NB4 (cell line): ENCODE measurements around the gene AZIN2.

Source experiments
- POLR2A ChIP-seq: IDR thresholded peaks from 2 replicates; pipeline ENCODE4 v1.6.1; 2011; ENCODE audit warnings: mild to moderate bottlenecking; ENCODE audit not compliant: insufficient read length; ENCODE audit errors: extremely low read depth
- TF ChIP-seq, protein P1 (sequence below): IDR thresholded peaks from one replicate; pipeline ENCODE4 v1.5.1; 2012; ENCODE audit warnings: low read depth, low read length

DNA sequence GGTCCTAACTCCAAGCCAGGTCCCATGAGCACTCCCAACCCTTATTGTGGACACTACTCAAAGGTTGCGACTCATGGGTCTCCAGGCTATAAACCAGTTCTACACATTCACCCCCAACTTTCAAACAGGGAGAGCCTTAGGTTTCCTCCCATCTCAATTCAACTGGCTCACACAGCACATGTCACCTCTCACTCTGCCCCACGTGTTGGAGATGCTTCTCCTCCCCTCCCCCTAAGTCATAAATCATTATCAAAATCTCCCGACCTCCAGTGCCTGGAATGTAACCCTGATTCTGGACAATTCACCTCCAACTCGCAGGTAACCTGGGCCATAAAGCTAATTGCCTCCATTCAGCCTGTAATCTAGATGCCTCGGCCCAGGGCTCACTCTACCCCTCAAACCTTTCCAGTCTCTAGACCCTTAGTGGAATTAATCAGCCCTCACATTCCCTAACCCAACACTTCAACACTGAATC lies 44.9 kb upstream of the AZIN2 start:
- TF ChIP-seq POLR2A, result no peak
- TF ChIP-seq, protein P1, sequence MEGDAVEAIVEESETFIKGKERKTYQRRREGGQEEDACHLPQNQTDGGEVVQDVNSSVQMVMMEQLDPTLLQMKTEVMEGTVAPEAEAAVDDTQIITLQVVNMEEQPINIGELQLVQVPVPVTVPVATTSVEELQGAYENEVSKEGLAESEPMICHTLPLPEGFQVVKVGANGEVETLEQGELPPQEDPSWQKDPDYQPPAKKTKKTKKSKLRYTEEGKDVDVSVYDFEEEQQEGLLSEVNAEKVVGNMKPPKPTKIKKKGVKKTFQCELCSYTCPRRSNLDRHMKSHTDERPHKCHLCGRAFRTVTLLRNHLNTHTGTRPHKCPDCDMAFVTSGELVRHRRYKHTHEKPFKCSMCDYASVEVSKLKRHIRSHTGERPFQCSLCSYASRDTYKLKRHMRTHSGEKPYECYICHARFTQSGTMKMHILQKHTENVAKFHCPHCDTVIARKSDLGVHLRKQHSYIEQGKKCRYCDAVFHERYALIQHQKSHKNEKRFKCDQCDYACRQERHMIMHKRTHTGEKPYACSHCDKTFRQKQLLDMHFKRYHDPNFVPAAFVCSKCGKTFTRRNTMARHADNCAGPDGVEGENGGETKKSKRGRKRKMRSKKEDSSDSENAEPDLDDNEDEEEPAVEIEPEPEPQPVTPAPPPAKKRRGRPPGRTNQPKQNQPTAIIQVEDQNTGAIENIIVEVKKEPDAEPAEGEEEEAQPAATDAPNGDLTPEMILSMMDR, result no peak
